GM23248 (cell line): Measurements from ENCODE around the gene PPP6R2.

Source experiments
- EZH2 ChIP-seq: fragments of 200-600 bp; sonication (generic); IDR thresholded peaks from 2 replicates; pipeline ENCODE4 v1.6.1; 2018; ENCODE audit warnings: antibody characterized with exemption, mild to moderate bottlenecking; ENCODE audit not compliant: insufficient read depth, poor library complexity, severe bottlenecking
- EZH2phosphoT487 ChIP-seq: fragments of 200-600 bp; sonication (generic); IDR thresholded peaks from 2 replicates; pipeline ENCODE4 v1.6.1; 2018; ENCODE audit warnings: antibody characterized with exemption, moderate library complexity, mild to moderate bottlenecking, low read depth; ENCODE audit not compliant: insufficient read depth

DNA sequence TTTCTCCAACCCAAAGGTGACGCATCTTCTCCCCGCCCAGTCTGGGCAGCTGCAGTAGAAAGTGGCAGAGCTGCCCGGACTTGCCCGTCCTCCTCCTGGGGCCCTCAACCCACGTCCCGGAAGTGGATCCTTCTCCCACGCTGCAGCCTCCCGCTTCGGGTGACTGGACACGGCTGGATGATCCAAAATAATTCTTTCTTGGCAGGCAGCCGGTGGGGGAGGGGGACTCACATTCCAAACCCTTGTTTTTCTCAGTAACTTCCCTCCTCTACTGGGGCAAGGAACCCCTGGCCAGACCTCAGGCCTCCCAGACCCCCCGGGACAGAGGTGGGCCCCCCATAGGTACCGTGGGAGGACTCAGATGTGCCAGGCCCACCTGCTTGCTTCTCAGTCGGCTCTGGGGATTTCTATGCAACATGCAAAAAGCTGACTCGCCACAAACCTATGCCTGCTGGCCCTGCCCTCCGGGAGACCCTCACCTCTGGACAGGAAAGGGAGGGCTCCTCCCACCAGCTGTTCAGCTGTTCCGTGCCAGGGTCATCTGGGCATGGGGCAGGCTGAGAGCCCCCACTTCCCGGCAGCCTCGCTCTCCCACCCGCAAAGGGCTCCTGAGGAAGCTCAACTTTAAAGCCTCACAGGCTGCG lies 37.1 kb upstream of the PPP6R2 start:
- no peak for TF ChIP-seq EZH2phosphoT487
- TF ChIP-seq EZH2, result no peak
